H1 (cell line): Measurements from ENCODE around the gene TBC1D2. TPM values are rescaled to one million over a fixed set of nuclear protein-coding genes. Genes with fewer than 3 reads are reported as not detected.

Experiments
- CTCF ChIA-PET: fragments of 300-600 bp; sonication (Branson Sonifier 250); formaldehyde crosslinking; loops from one replicate; lab custom pipeline; 2021; ENCODE audit not compliant: partially characterized antibody; lab: Charles Lee
- POLR2A ChIA-PET: fragments of 300-600 bp; sonication (Branson Sonifier 250); formaldehyde crosslinking; loops from one replicate; lab custom pipeline; 2021; ENCODE audit warnings: inconsistent platforms; ENCODE audit not compliant: partially characterized antibody; lab: Charles Lee
- DNase-seq, 2 experiments: peaks; one replicate each; pipeline versions ENCODE4 v3.0.0 to v3.0.0-alpha.2; 2010 to 2022; ENCODE audit warnings: low spot score in 2 of 2, low read depth in 1 of 2, mixed read lengths in 1 of 2
- FAIRE-seq: peaks from 2 replicates; lab custom pipeline; 2011; peaks lifted over from hg19 to GRCh38; lab: Jason Lieb, UNC
- H2AFZ ChIP-seq: 2 replicates; pipeline ENCODE4 v1.8.1; 2012; ENCODE audit warnings: low read length, inconsistent platforms
- H2AK5ac ChIP-seq: 2 replicates; pipeline ENCODE4 v1.6.1; 2013; ENCODE audit warnings: low read depth, low read length
- H2BK120ac ChIP-seq: replicated peaks from 2 replicates; pipeline ENCODE3; 2013; ENCODE audit warnings: low read depth, low read length, inconsistent platforms
- H2BK12ac ChIP-seq: 2 replicates; pipeline ENCODE4 v1.6.1; 2013; ENCODE audit warnings: low read depth, low read length
- H2BK15ac ChIP-seq: 2 replicates; pipeline ENCODE4 v1.6.1; 2013; ENCODE audit warnings: low read length
- H2BK20ac ChIP-seq: 2 replicates; pipeline ENCODE4 v1.6.1; 2013; ENCODE audit warnings: low read length
- H2BK5ac ChIP-seq: 2 replicates; pipeline ENCODE4 v1.6.1; 2013; ENCODE audit warnings: low read depth, low read length
- H3K14ac ChIP-seq: 2 replicates; pipeline ENCODE4 v1.6.1; 2013; ENCODE audit warnings: inconsistent platforms; ENCODE audit not compliant: insufficient read length
- H3K18ac ChIP-seq: 2 replicates; pipeline ENCODE4 v1.6.1; 2013; ENCODE audit warnings: low read length; ENCODE audit errors: extremely low read depth
- H3K23ac ChIP-seq: 2 replicates; pipeline ENCODE4 v1.6.1; 2013; ENCODE audit warnings: inconsistent platforms; ENCODE audit not compliant: insufficient read length
- H3K23me2 ChIP-seq: 2 replicates; pipeline ENCODE4 v1.6.1; 2013; ENCODE audit warnings: low read depth, low read length
- H3K27ac ChIP-seq: 2 replicates; pipeline ENCODE4 v1.6.1; 2011; ENCODE audit warnings: low read depth, low read length, inconsistent platforms
- H3K27me3 ChIP-seq, 4 experiments: replicated peaks in 1 of 4; 1 replicate in 1 of 4; 2 replicates in 3 of 4; pipeline versions ENCODE4 v1.6.1 to v1.8.1; 2011 to 2013; ENCODE audit warnings: low read length in 3 of 4, mild to moderate bottlenecking in 3 of 4, inconsistent platforms in 2 of 4, mixed read lengths in 2 of 4, moderate library complexity in 1 of 4; ENCODE audit not compliant: control insufficient read depth in 3 of 4, insufficient read depth in 3 of 4; ENCODE audit errors: extremely low read depth in 1 of 4
- H3K36me3 ChIP-seq, 4 experiments: 2 replicates each; pipeline versions ENCODE4 v1.6.1 to v1.8.1; 2011 to 2013; ENCODE audit warnings: mild to moderate bottlenecking in 4 of 4, low read length in 3 of 4, moderate library complexity in 2 of 4, control low read depth in 1 of 4, inconsistent platforms in 1 of 4; ENCODE audit not compliant: insufficient read depth in 4 of 4, control insufficient read depth in 2 of 4
- H3K4ac ChIP-seq: replicated peaks from 2 replicates; pipeline ENCODE3; 2013; ENCODE audit warnings: low read length, low read depth, mixed read lengths, inconsistent platforms; ENCODE audit not compliant: insufficient read length
- H3K4me1 ChIP-seq, 4 experiments: replicated peaks in 1 of 4; 1 replicate in 1 of 4; 2 replicates in 3 of 4; pipeline versions ENCODE4 v1.6.1 to v1.8.1; 2011 to 2013; ENCODE audit warnings: low read length in 3 of 4, inconsistent platforms in 2 of 4, mixed read lengths in 1 of 4; ENCODE audit not compliant: insufficient read depth in 4 of 4, control insufficient read depth in 3 of 4
- H3K4me2 ChIP-seq, 2 experiments: 2 replicates each; pipeline versions ENCODE4 v1.6.1 to v1.8.1; 2011 to 2013; ENCODE audit warnings: low read depth in 2 of 2, low read length in 2 of 2, control low read depth in 1 of 2, inconsistent platforms in 1 of 2, mild to moderate bottlenecking in 1 of 2; ENCODE audit not compliant: insufficient read depth in 1 of 2
- H3K4me3 ChIP-seq, 4 experiments: fragments of 200-600, 300-600 bp in 1 of 4; sonication (generic), shearing (Covaris generic), sonication (Bioruptor Twin) in 1 of 4; 2 replicates each; pipeline versions ENCODE4 v1.5.1 to v1.8.1; 2011 to 2016; ENCODE audit warnings: low read length in 4 of 4, low read depth in 3 of 4, control low read depth in 2 of 4, inconsistent platforms in 2 of 4, mild to moderate bottlenecking in 2 of 4, mixed read lengths in 1 of 4, moderate library complexity in 1 of 4; ENCODE audit not compliant: insufficient read depth in 2 of 4; ENCODE audit errors: extremely low read depth in 1 of 4
- H3K56ac ChIP-seq: replicated peaks from 2 replicates; pipeline ENCODE3; 2013; ENCODE audit warnings: low read depth, mild to moderate bottlenecking, mixed read lengths, low read length, inconsistent platforms; ENCODE audit not compliant: insufficient read length
- H3K79me1 ChIP-seq: 2 replicates; pipeline ENCODE4 v1.6.1; 2013; ENCODE audit warnings: low read depth, low read length, control low read depth
- H3K79me2 ChIP-seq, 2 experiments: 2 replicates each; pipeline versions ENCODE4 v1.6.1 to v1.8.1; 2012 to 2013; ENCODE audit warnings: low read length in 2 of 2, mild to moderate bottlenecking in 2 of 2, inconsistent platforms in 1 of 2; ENCODE audit not compliant: insufficient read depth in 2 of 2, control insufficient read depth in 1 of 2
- H3K9ac ChIP-seq, 4 experiments: replicated peaks in 1 of 4; 1 replicate in 1 of 4; 2 replicates in 3 of 4; pipeline versions ENCODE4 v1.6.1 to v1.8.1; 2011 to 2013; ENCODE audit warnings: low read depth in 3 of 4, low read length in 3 of 4, control low read depth in 2 of 4, mild to moderate bottlenecking in 2 of 4, moderate library complexity in 2 of 4, inconsistent platforms in 1 of 4; ENCODE audit errors: extremely low read depth in 1 of 4
- H3K9me3 ChIP-seq, 2 experiments: 2 replicates each; pipeline versions ENCODE4 v1.6.1 to v1.8.1; 2012 to 2013; ENCODE audit warnings: mild to moderate bottlenecking in 2 of 2, moderate library complexity in 2 of 2, control low read depth in 1 of 2, inconsistent platforms in 1 of 2, low read depth in 1 of 2, low read length in 1 of 2, mixed read lengths in 1 of 2; ENCODE audit not compliant: insufficient read depth in 2 of 2
- H4K20me1 ChIP-seq, 2 experiments: replicated peaks in 1 of 2; 2 replicates each; pipeline versions ENCODE3 to v1.8.1; 2011 to 2013; ENCODE audit warnings: inconsistent platforms in 2 of 2, low read length in 2 of 2, mild to moderate bottlenecking in 1 of 2; ENCODE audit not compliant: insufficient read depth in 2 of 2, control insufficient read depth in 1 of 2
- H4K5ac ChIP-seq: 2 replicates; pipeline ENCODE4 v1.6.1; 2013; ENCODE audit warnings: low read length, low read depth, mixed read lengths, inconsistent platforms; ENCODE audit not compliant: insufficient read length
- H4K8ac ChIP-seq: 2 replicates; pipeline ENCODE4 v1.8.0; 2013; ENCODE audit warnings: mild to moderate bottlenecking, moderate library complexity, low read length, inconsistent platforms; ENCODE audit not compliant: insufficient read depth; ENCODE audit errors: extremely low read depth
- H4K91ac ChIP-seq: replicated peaks from 2 replicates; pipeline ENCODE3; 2013; ENCODE audit warnings: low read length, mixed read lengths, inconsistent platforms; ENCODE audit not compliant: insufficient read length
- EGR1 ChIP-seq: IDR thresholded peaks from 2 replicates; pipeline ENCODE4 v1.6.1; 2011; ENCODE audit warnings: low read depth, low read length, borderline replicate concordance
- KDM5A ChIP-seq: fragments of 200-600 bp; IDR thresholded peaks from 2 replicates; pipeline ENCODE4 v1.7.1; 2012; ENCODE audit warnings: mild to moderate bottlenecking, low read length, inconsistent platforms, mixed read lengths
- WGBS, 2 experiments: shearing (Covaris generic) in 1 of 2; methylation state at CpG; one replicate each; pipeline versions ENCODE4 v1.1.6 to v1.1.7; 2013 to 2015; ENCODE audit warnings: low lambda C conversion rate in 2 of 2, mixed read lengths in 2 of 2, inconsistent platforms in 1 of 2, low coverage in 1 of 2, missing lambda C conversion rate in 1 of 2; ENCODE audit not compliant: insufficient replicate concordance in 2 of 2, insufficient coverage in 1 of 2, insufficient read length in 1 of 2; ENCODE audit errors: extremely low coverage in 1 of 2, missing lambda C conversion rate in 1 of 2; 5-methylcytosine and 5-hydroxymethylcytosine counted together
- polyA plus RNA-seq, 7 experiments: library from polyadenylated mRNA; depleted of rRNA in 3 of 7; stranded (reverse) in 5 of 7; unstranded in 2 of 7; fragments of >200 nt in 5 of 7; fragments of 200-250 nt in 2 of 7; gene quantifications; 1 replicate in 5 of 7; 2 replicates in 1 of 7; 4 replicates in 1 of 7; pipeline versions ENCODE4 v1.2.1 to v1.2.3, GENCODE V29; 2011 to 2013; ENCODE audit warnings: missing spikeins in 2 of 7, mixed read lengths in 2 of 7
- total RNA-seq: library from RNA; stranded (reverse); fragmentation: NEBNext Ultra II Directional; extraction: Animal tissue kit (Norgen Biotek cat#: 25700); gene quantifications from 2 replicates; pipeline ENCODE4 v1.2.1, GENCODE V29; 2021

TBC1D2 gene
- total and polyA plus RNA-seq, 2 of the 8 experiments (the other 6 are each of a cell fraction or from before 2014, with no cell fraction given): 7.4 TPM

GRCh38 chr9:98168941-98169488, 86.4 kb downstream of the TBC1D2 start:
- peak in 1 of 2 experiments; percentile 72 for DNase-seq
- Histone ChIP-seq H3K9ac (no peak overlapping the region), H3K4me2 (0 out of 4 replicates have a peak overlapping the region, but pooled peaks of 1 of the 2 experiments have one; percentile 24), H3K79me1 (peaks cover 7% of the 10 kb centered on the region; the same call in 1 of the 2 replicates), H4K20me1 (peaks cover 2 to 6% of the 10 kb centered on the region in 2 experiments), H3K18ac (peak overlapping the region; percentile 62; the same call in 1 of the 2 replicates), H4K91ac (no peak overlapping the region), H3K23me2 (no peaks in the 10 kb centered on the region), H3K23ac (no peak overlapping the region), H3K9me3 (no peaks in the 10 kb centered on the region), H2BK15ac (no peak overlapping the region), H3K36me3 (no peaks in the 10 kb centered on the region), H2AFZ (no peak overlapping the region), H2BK5ac (no peak overlapping the region; the same call in 1 of the 2 replicates), H3K14ac (no peak overlapping the region), H2BK120ac (no peak overlapping the region), H3K56ac (no peak overlapping the region), H3K4me1 (peaks cover 8 to 29% (median 18%) of the 10 kb centered on the region in 4 experiments), H3K27me3 (no peaks in the 10 kb centered on the region), H2BK20ac (no peak overlapping the region), H4K8ac (no peak overlapping the region), H3K4me3 (0 out of 8 replicates have a peak overlapping the region, but pooled peaks of 1 of the 4 experiments have one; percentile 26), H3K79me2 (peaks cover 0 to 2% of the 10 kb centered on the region in 2 experiments; a peak in 1 of 4 replicates)
- CTCF ChIA-PET: interaction anchor here (0.8 to 1.0 kb wide), 2 partner anchors 9 to 36 kb away, joined by 3 to 4 read pairs; no protein-coding TSS in a partner anchor
- POLR2A ChIA-PET: interaction anchor here (1.3 kb wide), 2 partner anchors 10 to 69 kb away, joined by 3 to 5 read pairs; no protein-coding TSS in a partner anchor
- 34% methylated on average over 9 of the region's 15 CpGs; no CpG with 5 or more reads in 1 of the 2 experiments for WGBS, 2 experiments
- TF ChIP-seq KDM5A (no peak), EGR1 (peak; percentile 72; the same call in 1 of the 2 replicates)
- TF ChIP-seq, all 59 proteins: peak for 1
- FAIRE-seq: no peak
- H3K4ac ChIP-seq: peak overlapping the region; percentile 3
- H3K27ac ChIP-seq: no peak overlapping the region
- no peak overlapping the region for H2BK12ac ChIP-seq
- no peak overlapping the region for H4K5ac ChIP-seq
- 0 out of 2 replicates have a peak overlapping the region, but pooled peaks have one; percentile 90 for H2AK5ac ChIP-seq
